NCI-H2081 treated with DMSO at 0.1 percent for 48 hours (cell line): ENCODE measurements around the gene OTOF.
"Not testable (repeated sequence)": the region's sequence is repeated elsewhere in the genome, so short reads cannot be mapped to it uniquely, and the experiment has no call there.

ENCODE experiments used
- DNase-seq: peaks from one replicate; lab custom pipeline; 2025; lab: John Stamatoyannopoulos, UW

OTOF gene

DNA sequence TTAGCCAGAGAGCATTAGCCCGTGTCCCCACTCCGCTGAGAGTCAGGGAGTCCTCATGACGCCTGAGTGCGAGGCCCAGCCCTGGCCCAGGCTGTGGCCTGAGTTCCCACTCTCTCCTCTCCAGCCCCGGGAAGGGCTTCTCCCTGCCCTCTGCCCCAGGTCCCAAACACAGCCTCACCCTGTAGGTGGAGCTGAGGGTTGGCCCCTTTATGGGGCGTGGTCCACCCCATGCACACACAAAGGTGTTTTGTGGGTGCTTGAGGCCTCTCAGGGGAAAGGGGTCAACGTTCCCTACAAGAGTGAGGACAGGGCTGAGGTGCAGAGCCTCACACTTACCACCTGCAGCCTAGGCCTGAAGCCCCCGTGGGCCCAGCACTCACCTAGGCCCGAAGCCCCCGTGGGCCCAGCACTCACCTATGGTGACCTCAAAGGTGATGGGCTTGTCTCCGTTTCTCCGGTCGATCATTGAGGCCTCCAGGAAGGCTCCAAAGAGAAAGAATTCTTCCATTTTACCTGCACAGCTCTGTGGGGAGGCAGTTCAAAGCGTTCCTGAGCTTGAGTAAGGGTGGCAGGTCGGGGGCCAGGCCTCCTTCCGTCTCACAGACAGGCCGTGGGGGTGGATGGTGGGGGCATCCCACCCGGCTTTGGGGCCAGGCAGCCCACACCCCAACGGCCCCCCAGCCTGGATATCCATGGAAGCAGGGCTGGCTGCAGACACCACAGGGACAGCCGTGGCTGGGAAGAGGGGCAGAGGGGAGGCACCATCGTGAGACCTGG lies 2.1 kb upstream of the OTOF start:
- no peak for DNase-seq

DNA sequence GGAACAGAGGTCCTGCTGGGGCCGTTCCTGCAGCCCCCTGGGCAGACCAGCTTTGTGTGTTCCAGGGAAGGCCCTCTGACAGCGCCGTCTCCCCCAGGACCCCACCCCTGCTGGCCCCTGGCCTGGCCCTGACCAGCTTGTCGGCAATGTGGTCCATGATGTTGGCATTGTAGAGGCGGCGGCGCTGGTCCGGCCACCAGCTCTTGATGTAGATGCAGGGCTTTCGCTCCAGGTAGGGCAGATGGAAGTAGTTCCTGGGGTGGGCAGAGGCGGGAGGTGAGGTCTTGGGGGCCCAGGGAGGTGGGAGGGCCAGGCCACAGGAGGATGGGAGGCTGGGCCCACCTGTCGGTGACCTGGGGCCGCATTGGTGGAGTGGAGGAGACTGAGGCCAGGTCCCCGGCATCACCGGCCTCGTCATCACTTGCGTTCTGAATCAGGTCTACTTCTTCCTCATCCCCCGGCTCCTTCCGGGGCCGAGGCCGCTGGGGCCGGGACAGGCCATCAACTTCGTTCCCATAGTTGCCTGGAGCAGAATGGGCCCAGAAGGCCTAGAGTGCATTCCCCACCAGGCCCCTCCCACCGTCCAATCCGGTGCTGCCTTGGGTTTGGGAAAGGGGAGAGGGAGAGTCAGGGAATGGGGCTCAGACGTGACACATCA lies 1.3 kb upstream of the OTOF start:
- no peak for DNase-seq

DNA sequence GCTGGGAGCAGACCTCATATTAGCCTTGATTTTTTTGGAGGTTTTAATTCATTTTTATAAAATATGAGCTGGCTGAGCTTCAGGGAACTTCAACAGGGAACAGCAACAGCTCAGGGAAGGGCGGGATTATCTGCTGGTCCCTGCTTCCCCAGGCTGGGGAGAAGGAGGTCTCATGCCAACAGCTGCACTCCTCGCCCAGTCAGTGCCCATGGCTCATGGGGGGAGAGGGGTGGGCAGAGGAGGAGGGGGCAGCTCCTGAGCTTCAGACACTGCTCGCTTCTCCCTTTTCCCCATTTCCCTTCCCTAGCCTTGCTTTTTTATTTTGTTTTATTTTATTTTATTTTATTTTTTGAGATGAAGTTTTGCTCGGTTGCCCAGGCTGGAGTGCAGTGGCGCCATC lies 442 bp upstream of the OTOF start:
- DNase-seq, result no peak

DNA sequence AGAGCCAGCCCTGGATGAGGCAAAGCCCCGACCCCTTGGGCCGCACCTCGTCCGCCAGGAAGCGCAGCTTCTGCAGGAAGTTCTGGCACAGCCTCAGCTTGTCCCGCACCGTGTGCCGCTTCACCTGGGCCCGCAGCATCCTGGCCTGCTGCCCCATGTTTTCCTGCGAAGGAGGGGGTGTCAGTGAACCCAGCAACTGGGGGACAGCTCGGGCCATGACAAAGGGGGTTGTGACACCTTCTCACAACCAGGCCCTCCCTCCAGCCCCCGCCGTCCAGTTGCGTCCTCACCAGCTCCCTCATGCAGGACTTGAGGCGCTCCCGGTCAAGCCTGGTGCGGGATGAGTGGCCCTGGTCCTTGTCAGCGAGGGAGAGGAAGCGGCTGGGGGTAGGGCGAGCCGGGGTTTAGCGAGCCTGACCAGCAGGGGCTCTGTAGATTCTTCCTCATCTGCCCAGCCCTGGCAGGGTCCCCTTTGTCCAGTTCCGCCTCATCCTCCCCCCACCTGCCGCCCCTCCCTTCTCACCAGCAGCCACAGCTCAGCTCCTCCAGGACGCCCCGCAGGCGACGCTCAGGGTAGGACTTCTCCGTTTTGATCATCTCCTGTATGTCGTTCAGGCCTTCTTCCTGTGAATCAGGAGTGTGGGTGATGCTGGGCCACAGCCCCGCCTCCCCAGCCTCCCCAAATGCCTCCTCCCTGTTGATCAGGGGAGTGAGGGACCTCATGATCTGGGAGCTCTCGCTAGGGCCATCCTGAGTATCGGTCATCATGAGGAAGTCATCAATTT lies 606 bp downstream of the OTOF start:
- DNase-seq, result no peak

DNA sequence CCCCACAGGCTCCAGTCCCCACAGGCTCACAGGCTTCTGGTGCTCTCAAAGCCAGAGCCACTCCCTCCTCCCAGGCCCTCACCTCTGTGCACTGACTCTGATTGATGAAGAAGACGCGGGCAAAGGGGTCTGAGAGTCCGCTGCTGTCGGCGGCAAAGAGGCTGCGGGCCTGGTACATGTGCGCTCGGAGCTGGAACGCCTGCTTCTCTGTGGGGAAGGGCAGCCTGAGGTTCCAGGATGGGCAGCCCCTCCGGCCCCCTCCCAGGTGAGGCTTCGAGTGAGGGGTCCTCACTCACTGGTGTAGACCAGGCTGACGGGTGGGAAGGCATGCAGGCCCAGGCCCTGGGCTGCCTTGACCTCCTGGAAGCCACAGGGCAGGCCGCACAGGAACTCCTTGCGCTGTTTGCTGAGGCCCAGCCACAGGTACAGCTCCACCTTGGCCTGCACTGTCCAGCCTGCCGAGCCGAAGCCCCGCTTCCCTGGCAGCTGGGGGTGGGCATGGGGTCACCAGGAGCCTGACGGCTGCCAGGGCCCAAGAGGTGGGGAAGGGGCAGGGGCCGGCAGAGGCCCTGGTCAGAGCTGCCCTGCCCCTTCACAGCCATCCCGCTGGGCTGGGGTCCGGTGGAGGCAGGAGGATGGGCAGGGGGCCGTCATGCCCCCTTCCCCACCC lies 2.0 kb downstream of the OTOF start:
- no peak for DNase-seq

DNA sequence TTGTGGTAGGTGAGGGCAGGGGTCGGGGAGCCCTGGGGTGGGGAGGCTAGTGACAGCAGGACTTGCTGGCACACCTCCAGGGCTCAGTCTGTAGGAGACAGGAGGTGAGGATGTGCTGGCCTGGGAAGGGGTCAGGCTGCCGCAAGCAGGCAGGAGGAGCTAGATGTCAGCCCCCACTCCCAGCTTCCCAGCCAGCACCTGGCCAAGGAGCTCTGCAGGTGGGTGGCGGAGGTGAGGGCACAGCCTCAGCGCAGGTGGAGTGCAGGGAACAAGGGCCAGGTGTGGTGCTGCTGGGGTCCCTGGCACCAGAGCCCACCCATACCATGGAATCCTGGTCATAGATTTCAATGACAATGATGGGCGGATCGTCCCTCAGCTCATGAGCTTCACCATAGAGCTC lies 2.9 kb downstream of the OTOF start:
- DNase-seq, result no peak

DNA sequence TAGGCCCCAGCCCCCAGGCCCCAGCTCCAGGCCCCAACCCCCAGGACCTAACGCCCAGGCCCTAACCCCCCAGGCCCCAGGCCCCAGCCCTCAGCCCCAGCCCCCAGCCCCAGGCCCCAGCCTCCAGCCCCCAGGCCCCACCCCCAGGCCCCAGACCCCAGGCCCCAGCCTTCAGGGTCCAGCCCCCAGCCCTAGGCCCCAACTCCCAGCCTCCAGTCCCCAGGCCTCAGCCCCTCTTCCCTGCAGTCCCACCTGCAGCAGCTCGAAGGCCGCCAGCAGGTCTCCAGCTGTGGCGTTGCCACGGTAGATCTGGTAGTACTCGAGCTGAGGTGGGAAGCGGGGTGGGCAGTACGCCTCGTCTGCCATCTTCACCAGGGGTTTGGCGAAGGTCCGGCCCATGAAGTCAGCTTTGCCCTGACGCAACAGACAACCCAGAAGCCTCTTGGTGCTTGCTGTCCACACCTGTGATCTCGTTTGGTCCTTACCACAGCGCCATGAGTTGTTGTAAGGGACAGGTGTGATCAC lies 3.6 kb downstream of the OTOF start:
- DNase-seq, result no peak

DNA sequence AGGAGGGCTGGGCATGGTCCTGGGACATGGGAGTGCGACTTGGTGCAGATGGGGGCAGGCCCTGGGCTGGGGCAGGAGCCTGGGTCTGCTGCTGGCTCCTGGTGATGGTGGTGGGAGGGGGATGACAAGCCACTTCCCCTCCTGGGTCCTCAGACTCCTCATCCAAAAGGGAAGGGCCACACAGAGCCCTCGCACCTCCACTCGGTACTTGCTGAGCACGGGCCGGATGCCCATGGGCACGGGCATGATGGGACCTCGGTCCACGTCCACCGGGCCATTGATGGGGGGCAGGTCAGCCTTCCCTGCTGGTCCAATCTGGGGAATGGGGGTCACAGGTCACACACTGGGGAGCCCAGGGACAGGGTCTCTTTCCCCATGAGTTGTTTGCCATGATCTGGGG lies 4.1 kb downstream of the OTOF start:
- DNase-seq, result no peak

DNA sequence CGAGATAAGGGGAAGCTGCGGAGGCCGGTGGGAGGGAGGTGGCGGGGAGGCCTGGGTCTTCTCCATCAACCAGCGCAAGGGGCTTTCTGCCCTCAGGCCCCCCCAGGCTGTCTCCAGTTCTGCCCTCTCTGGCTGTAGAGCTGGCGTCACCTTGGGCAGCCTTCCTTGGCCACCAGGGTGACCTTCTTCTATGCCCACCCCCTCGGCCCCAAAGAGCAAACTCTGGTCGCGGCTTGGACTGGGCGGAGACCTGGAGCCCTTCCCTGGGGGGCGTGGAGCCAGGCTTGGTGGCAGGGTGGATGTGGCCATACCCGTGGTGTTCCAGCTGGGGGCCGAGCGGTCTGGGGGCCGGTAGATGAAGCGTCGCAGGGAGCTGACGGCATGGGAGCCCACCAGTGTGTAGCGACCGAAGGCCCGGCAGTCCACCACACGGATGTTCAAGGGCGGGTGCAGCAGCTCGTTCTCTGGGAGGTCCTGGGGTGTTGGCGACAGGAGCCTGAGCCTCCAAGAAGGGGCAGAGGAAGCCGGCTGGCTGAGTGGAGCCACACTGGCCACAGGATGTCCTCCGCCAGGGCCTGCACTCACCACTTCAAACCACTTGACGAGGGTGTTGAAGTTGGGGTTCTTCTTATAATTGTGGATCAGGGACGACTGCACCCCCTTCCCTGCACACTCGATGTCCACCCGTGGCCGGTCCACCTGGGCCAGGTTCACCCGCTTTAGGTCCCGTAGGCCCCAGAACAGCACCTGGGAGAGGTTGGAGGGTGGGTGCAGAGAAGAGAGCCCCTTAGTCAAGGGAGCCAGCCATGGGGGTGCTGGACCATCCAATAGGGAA lies 4.9 kb downstream of the OTOF start:
- no peak for DNase-seq

DNA sequence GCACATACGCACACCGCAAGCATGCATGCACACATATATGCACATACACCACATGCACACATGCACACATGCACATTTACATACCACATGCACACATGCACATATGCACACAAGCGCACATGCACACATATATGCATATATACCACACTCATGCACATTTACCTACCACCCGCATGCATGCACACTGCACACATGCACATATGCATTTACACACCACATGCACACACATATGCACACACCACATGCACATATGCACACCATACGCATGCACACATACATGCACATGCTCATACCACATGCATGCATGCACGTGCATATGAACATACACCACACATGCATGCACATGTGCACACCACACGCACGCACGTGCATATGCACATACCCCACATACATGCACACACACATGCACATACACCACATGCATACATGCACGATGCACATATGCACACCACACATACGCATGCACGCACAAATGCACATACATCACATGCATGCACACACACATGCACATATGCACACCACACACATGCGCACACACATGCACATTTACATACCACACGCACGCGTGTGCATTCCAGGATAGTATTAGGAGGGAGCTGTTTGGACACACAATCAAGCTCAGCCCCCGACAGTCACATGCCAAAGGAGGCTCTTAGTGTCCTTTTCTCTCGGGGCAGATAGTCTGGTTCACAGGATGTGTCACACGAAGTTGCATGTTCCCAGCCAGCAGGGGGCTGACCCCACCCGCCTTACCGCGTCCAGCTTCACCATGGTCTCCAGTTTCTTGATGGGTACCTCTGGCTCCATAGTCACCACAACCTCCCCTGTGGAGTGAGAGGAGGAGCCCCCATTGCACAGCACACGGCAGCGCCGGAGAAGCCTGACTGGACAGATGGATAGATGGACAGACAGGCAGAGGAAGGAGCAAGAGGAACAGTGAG lies 5.9 kb downstream of the OTOF start:
- DNase-seq, result no peak

DNA sequence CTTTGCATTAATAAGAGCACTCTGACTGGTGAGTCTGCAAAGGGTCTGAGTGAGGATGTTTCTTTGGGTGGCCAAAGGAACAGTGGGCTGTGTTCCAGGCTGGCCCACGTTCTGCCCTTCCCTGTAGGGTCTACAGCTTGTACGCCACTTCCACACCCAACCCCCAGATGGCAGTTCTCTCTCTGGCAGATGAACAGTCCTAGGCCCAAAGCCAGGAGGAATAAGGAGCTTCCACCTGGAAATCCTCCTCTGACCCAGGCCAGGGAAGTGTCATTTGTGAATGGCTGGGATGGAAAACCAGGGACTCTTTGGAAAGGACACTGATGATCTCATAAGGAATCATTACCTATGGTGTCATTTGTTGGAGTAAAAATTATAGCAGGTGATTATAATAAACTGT lies 6.6 kb downstream of the OTOF start:
- DNase-seq, result no peak

DNA sequence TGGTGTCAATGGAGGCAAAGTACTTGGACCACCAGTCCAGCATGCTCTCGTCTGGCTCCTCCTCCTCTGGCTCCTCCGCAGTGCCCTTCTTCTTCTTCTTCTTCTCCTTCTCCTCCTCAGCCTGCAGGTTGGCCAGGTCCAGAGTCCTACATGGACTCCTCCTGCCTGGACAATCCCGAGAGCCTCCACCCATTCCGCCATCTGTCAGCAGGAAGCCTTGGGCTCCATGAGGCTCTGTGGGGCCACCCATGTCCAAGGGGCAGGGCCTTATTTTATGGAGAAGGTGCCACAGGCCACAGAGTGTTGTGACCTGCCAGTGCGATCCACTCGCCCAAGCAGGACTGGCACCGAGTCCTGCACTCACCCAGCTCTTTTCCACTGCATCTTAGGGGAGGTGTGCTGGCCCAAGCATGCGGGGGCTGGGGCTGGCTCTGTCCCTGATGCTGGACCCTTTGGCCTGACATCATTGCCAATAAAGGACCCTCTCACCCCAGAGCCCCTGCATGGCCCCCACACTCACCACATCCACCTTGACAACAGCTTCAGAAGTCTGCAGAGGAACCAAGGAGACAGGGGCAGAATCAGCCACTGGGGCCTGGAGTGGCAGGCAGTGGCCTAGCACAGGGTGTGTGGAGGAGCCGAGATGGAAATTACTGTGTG lies 7.2 kb downstream of the OTOF start:
- DNase-seq, result no peak

DNA sequence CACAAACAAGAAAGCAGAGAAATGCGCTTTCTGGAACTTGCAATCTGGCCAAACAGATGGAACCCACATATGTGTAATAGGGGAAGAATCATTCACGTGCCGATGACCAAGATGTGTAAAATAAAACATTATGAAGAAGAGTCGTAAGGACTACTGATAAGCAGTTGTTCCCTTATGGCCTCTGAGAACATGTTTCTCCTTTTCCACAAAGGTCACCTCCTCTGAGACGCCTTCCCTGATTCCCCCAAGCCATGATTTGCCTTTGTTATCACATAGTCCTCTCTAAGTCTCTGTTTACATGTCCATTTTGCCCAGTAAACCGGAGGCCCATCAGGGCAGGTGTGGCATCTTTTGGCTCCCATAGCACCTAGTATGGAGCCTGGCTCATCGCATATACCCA lies 8.0 kb downstream of the OTOF start:
- no peak for DNase-seq

DNA sequence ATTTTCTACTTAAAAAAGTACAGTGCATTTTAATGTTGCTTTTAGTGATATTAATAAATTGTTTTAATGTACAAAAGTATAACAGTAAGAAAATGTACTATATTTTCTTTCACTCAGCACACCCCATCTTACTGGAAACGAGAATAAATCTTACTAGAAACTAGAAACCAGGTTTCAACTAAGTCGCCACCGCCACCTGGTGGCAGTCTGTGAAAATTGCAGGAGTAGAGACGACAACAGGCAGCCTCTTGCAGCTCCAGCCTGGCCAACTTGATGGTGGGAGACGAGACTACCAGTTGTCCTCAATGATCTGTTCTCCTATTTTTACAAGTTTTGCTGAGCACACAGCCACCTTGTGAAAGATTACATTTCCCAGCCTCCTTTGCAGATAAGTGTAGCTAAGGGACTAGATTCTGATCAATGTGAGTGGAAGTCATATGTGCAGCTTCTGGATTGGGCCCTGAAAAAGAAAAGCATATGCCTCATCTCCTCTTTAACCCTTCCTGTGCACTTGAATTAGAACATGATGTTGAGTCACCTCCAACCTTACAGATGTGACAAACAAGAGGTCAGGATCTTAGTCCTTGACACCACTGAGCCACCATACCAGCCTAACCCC lies 8.7 kb downstream of the OTOF start:
- no peak for DNase-seq

DNA sequence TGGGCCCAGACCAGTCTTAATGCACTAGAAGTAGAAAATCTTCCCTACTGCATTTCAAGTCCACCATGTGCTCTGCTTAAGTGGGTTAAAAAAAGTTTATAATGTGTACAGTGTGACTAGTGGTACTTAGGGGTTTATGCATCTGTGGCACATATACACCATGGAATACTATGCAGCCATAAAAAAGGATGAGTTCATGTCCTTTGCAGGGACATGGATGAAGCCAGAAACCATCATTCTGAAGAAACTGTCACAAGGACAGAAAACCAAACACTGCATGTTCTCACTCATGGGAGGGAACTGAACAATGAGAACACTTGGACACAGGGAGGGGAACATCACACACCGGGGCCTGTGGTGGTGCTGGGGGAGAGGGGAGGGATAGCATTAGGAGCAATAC lies 9.4 kb downstream of the OTOF start:
- not testable (repeated sequence) for DNase-seq

DNA sequence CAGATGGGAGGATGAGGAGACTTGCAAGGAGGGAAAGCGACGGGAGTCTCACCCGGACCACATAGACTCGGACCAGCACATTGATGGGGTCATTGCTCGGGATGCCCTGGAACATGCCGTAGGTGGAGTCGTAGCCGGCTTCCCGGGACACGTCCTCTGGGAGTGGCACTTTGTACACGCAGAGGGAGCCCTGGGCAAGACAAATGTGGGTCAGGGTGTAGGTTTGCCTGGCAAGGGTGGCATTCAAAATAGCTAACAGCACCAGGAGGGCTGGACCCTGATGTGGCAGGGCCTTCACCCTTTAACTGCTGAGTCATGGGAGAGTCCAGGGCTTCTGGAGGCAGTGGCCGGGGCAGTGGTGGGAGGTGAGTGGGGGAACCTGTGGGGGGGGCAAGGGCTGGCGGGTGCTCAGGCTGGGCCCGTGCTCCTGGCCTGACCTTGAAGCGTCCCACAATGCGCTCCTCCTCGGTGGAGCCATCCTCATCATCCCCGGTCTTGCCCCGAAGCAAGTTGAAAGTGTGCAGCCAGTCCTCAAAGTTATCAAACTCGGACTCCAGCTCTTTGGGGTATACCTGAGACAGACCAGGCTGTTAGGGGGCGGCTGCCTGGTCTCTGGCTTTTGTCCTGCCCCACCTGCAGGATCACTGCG lies 11.1 kb downstream of the OTOF start:
- DNase-seq, result no peak

DNA sequence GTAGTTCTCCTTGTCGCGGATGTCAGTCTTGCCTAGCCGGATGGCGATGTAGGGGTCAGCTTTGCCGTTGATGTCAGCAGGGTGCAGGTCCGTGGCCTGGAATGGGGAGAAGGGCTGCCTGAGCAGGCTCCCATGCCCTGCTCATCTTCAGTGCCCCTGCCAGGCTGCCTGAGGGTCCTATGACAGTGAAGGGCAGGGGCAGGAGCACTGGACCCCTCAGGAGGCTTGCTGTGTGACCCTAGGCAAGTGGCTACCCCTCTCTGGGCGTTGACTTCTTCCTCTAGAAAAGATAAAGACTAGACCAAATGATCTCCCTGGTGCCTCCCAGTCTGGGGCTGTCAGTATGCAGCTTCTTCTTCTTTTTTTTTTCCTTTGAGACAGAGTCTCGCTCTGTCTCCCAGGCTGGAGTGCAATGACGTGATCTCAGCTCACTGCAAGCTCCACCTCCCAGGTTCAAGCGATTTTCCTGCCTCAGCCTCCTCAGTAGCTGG lies 11.9 kb downstream of the OTOF start:
- no peak for DNase-seq

DNA sequence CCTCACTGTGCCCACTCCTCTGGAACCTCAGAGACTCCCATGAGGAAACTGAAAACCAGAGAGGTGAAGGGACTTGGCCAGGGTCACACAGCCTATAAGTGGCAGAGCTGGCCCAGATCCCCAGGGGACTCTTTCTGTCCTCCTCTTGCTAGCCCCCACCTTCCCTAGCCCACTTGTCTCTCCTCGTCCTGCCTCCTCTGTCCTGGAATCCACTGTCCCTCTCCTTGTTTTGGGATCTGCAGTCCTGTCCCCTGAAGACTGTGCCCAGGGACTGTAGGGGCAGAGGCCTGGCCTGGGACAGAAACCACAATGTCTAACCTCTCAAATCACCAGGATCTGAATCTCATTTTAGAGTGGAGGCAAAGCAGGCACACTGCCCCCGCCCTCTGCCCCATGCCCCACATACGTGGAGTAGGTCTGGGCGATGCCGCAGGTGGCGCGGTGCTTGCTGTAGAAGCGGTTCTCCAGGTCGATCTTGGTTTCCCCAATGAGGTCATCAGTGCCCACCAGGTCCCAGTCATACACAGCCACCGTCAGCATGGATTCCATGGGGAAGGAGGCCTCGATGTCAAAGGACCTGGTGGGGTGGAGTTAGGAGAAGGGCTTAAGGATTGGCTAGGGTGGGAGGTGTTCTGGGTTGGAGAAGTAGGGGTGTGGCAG lies 12.5 kb downstream of the OTOF start:
- no peak for DNase-seq
